GM18861 (cell line): Measurements from ENCODE around the gene PRPF19.
"Not testable (repeated sequence)": the region's sequence is repeated elsewhere in the genome, so short reads cannot be mapped to it uniquely, and the experiment has no call there.

Source experiments
- ATAC-seq: cut with Tn5 transposase; IDR thresholded peaks from one replicate; pipeline ENCODE4 v1.9.1; 2021; ENCODE audit not compliant: unreplicated experiment

Gene PRPF19

GRCh38 chr11:60910281-60910687, 3.9 kb upstream of the PRPF19 start:
- ATAC-seq = peak; percentile 28

DNA sequence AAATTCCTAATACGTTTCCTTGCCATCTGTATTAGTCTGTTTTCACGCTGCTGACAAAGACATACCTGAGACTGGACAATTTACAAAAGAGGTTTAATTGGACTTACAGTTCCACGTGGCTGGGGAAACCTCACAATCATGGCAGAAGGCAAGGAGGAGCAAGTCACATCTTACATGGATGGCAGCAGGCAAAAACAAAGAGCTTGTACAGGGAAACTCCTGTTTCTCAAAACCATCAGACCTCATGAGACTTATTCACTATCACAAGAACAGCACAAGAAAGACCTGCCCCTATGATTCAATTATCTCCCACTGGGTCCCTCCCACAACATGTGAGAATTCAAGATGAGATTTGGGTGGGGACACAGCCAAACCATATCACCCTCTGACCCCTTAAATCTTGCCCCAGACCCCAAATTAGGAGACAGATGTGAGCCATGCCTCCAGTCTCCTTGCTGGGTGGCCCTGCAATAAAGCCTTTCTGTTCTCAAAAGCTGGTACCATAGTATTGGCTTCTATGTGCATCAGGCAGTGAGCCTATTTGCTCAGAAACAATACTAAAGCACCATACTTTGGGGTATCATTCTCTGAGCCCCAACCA, 3.4 kb upstream of the PRPF19 start:
- ATAC-seq = not testable (repeated sequence)

DNA sequence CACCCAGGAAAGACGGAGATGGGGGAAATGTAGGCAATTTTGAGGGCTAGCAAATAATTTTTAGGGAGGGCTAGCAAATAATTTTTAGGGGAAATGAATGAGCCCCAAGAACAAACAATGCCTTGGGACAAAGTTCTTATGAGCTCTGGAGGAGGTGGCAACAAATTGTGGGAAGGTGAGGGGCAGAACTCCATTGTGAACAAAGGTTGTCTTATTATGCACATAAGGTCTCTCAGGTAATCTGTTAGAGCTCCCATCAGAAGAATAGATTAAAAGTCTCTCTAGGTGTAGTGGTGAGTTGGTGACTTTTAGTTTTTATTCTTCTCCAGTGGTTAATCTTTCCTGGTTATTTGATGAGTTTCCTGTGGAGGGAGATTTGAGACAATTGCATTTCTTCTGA, 2.4 kb upstream of the PRPF19 start:
- ATAC-seq = no peak

- no peak for ATAC-seq
Measured at GRCh38 chr11:60905551-60906113, 753 bp downstream of the PRPF19 start.

DNA sequence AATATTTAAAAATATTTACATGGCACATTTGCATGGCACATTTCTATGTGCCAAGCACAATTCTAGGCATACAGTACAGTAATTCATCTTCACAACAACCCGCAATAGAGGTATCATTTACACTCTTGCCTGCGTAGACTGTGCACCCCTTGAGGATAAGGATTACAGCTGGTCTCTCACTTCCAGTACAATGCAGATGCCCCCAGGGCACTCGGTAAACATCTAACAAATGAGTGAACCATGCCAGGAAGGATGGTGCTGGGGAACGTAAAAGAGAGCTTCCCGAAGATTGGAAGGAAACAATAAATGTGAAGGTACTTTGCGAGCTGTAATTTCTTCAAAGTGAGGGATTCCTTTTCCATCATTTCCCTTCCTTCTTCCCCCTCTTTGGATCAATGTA, 1.3 kb downstream of the PRPF19 start:
- ATAC-seq = no peak

DNA sequence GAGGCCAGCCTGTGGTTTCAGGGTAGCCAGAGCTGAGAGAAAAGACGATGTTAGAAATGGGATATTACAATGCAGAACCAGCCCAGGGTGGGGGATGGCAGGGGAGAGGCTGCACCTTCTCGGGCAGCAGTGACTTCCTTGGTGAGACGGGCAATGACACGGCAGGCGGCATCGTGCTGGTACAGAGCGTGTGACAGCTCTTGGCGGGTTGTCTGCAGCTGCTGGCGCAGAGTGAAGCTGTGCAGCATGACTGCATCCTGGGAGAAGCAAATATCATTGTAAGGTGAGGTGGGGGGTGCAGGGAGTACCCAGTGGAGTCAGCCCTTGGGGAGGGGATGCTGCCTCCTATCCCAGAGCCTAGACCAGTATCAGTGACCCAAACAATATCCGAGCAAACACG, 3.8 kb downstream of the PRPF19 start:
- ATAC-seq = no peak

DNA sequence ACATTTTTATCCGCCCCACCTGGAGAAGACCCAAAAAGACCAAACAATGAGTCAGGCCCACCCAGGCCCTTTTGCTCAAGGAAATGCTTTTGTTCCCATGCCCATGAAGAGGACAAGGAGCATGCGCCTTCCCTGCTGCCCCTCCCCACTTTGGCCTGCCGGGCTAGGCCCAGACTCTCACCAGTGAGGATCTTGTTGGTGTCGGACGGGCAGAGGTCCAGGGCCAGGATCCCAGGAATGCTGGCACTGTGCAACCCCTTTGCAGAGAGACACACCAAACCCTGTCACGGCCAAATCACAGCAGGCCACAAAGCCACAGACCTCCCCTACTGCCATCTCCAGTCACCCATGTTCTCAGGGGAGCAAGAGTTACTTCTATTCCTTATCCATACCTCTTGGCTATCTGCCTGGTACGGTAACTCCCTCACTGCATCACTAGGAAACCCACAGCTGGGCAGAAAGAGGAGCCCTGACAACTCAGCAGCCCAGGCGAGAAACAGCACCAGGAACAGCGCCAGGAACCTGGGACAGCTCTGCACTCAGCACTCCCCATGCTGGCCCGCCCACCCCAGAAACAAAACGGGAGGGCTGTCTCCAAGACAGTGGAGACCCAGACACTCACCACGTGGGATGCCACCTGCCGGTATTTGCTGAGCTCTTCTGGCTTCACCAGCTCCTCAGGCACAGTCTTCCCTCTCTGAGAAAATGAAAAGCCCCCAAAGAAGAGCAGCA, 5.5 kb downstream of the PRPF19 start:
- no peak for ATAC-seq

DNA sequence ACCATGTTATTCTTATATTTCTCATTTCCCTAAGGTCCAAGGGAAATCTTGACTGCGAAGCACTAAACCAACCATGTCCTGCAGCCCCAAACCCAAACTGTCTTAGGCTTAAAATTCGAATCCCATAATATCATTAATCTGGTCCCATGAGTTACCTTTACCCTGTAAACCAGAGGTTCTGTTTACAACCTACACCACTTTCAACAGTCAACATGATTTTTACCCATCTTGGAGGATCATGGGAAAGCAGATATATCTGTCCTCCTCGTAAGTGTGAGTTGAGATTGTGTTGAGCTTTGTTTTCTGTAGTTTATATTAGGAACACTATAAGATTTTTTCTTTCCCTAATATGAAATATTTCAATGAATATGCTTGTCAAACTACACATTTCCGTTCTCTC, 6.4 kb downstream of the PRPF19 start:
- ATAC-seq = no peak

- ATAC-seq = no peak
Measured at GRCh38 chr11:60899046-60899936, 7.1 kb downstream of the PRPF19 start.

DNA sequence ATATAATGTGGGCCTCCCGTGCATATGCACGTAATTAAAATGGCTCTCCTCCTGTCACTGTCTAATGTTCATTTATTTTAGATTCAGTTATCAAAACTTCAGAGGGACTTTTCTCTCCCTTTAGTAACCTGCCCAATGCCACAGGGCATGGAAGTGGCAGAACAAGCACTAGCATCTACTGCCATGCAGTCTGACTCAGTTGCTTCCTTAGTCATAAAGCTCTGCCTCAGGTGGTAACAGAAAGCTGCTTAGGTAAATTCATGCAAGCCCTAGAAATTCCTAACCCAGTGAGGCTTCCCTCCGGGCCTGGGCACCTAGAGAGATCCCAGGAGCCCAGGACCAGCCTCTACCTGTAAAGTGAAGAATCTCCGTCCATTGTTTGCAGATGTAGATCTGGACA, 8.9 kb downstream of the PRPF19 start:
- ATAC-seq = no peak

DNA sequence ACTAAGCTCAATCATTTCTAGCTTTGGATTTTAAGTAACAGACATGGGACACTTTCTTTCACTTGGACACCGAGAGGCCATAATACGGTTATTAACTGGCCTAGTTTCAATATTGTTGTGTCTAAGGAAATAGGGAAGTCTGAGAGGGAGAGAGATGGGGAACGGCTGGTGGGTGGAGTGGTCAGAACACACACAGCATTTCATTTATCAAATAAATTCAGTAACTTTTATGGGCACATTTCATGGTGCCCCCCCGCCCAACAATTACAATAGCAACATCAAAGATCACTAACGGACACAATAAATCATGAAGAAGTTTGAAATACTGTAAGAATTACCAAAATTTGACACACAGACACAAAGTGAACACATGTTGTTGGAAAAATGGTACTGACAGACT, 10.7 kb downstream of the PRPF19 start:
- ATAC-seq = no peak

GRCh38 chr11:60891103-60891741, 15.2 kb downstream of the PRPF19 start:
- no peak for ATAC-seq

DNA sequence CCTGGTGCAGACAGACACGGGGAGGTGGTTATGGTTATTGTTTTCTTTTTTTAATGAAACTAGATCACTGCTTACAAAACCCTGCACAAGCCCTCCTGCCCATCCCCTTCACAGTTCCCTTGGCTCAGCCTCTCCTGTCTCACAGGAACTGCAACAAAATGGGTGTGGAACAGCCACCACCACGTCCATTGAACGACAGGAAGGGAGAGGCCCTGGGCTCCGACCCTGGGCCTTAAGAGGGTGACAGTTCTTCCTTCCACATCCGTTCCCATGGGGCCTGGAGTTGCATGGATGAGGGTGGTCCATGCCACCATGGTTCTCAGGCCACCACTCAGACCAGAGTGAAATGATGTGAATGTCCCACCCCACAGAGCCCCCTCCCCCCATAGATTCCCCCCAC, 15.7 kb downstream of the PRPF19 start:
- ATAC-seq = no peak

DNA sequence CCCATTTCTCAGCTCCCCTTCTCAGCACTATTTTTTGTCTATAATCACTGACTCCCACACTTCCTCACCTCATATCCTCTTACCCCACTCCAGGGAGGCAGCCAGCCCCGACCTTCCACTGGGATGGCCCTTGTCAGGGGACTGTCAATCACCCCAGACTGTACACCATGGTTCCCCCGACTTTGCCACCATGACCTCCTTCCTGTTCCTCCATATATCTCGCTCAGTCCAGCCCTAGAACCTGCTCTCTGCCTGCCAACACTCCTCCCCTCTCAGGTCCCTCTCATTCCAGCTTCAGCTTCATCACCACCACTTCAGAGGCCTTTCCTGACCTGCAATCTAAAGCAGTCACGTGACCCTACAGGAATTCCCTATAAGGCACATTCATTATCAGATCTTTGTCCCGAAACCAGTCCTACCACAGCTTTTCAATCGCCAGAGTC, 16.5 kb downstream of the PRPF19 start:
- ATAC-seq = no peak

GRCh38 chr11:60887556-60887955, 18.8 kb downstream of the PRPF19 start:
- ATAC-seq = peak; percentile 72

DNA sequence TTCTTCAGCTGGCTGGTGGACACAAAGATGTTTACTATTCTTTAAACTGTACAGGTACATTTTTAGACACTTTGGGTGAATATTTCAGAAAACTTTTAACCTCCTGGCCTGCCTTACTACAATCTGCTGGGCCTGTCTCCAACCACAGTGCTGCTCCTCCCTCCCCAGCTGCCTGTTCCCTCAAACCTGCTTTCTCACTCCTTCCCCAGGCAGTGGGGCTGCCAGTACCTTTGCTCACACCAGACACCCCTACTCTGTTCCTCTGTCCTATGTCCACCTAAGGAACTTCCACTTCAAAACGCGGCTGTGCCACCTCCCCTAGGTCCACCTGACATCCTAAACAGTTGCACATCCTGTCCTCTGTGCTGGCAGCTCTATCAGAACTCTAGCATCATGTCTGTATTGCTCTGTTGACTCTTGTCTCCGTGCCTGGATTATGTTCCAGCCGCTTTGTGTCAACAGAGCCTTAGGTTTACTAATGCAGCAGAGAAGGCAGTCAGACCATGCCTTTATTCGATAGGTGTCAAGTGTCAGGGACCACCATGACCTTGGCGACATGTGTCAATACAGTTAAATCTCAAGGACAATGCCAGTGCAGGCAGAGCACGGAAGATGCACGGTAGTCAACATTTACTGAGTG, 25.6 kb downstream of the PRPF19 start:
- no peak for ATAC-seq

DNA sequence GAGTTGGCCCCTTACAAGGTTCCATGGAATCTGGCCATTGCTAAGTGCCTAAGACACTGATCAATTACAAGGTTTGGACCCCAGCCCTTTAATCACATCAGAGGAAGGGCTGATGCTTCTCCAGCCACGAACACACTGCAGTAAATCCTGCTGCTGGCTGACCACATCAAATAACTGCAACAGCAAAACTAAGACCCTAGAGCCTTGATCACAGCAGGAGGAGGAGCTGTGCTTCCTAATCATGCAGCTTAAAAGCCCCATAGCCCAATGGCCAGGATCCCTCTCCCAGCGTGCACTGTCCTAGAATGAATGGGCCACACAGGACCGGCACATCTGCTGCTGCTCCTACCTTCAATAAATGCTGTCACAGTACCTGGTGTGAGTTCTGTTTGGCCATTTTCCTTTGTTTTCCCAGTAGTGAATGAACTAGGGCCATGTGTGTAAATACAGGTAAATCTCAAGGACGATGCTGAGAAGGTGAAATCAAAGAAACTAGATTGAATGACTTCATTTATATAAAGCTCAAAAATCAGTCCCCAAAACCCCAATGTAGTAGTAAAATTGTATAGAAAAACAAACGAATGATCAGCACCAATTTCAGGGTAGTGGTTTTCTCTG, 26.3 kb downstream of the PRPF19 start:
- ATAC-seq = no peak

- ATAC-seq = no peak
Measured at GRCh38 chr11:60879104-60879503, 27.3 kb downstream of the PRPF19 start.

- no peak for ATAC-seq
Measured at GRCh38 chr11:60878245-60879101, 27.9 kb downstream of the PRPF19 start.
